ENCODE data around the gene CTTN.

CTTN gene

DNA sequence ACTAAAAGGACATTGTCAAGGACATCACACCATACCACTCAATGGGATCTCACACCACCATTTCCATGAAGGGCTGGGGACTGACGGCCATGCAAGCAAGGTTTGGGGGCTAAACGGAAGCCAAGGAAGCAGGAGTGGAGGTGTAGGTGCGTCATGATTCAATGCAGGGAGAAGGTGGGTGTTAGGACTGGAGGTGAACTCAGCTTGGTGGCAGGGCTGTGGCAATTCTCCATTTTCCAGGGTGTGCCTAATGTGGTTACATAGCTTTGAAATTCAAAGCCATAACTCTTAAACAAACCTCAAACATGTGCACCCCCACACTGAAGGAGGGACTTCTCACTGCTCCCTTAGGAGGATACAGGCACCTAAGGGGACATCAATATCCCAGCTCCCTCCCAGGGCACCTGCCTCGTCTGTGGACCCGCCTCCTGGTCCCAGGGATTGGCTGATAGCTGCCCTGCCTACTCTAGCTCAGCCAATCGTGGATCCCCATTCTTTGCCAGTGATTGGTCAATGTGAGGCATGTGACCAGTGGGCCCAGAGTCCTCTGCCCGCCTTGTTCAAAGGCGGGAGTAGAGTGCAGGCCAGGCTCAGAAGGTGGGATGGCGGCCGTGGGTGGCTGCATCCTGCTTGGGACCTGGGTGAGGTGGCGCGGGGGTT lies 64.6 kb downstream of the CTTN start:
- no peak overlapping the region for H3K4me3 Mint-ChIP-seq
- H3K36me3 Mint-ChIP-seq = no peaks in the 10 kb centered on the region
- peaks cover 4% of the 10 kb centered on the region for H3K4me1 Mint-ChIP-seq
- peaks cover 20% of the 10 kb centered on the region for H3K27me3 Mint-ChIP-seq
- H3K27ac Mint-ChIP-seq = no peak overlapping the region
- no peaks in the 10 kb centered on the region for H3K9me3 Mint-ChIP-seq

DNA sequence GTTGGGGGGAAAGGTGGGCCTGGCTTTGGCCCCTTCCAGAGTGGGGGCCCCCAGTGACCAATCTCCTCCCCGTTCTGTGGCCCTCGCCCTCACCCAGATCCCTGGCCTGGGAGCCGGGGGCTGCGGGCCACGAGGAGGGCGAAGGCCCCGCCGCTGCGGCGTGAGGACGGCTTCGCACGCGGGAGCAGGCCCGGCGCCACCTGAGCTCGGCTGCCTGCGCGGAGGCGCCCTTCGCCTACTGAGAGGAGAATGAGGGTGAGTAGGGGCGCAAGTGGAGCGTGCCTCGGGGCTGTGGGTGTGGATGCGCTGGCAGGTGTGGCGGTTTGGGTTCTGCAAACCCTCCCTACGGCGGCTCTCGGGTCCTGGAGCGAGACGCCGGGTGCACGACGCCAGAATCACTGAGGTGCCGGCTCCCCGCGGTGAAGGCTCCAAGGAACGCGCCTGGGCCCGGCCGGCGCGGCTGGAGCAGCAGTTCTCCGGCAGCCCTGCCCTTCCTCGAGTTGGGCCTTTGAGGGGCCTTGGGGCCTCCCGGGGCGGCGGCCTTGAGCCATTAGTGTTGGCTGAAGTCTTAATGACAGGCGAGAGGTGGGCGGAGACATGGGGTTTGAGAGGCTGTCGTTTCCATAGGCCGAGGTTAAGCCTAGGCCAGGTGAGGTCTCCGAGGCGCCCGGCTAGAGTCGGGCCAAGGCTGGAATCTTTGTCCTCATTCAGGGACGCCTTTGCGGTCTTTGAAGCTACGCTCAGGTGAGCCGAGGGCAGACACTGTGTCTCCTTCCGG lies 65.3 kb downstream of the CTTN start:
- Mint-ChIP-seq H3K36me3 (no peaks in the 10 kb centered on the region), H3K4me1 (peaks cover 4% of the 10 kb centered on the region), H3K27me3 (peaks cover 18% of the 10 kb centered on the region), H3K4me3 (no peak overlapping the region), H3K27ac (no peak overlapping the region), H3K9me3 (no peaks in the 10 kb centered on the region)

- Mint-ChIP-seq H3K27ac (no peak overlapping the region), H3K36me3 (no peaks in the 10 kb centered on the region), H3K9me3 (no peaks in the 10 kb centered on the region), H3K4me3 (no peak overlapping the region), H3K4me1 (peaks cover 4% of the 10 kb centered on the region), H3K27me3 (peaks cover 15% of the 10 kb centered on the region)
Observed at GRCh38 chr11:70464509-70465361, 66.4 kb downstream of the CTTN start.

- Mint-ChIP-seq H3K27me3 (peaks cover 12% of the 10 kb centered on the region), H3K9me3 (no peaks in the 10 kb centered on the region), H3K36me3 (no peaks in the 10 kb centered on the region), H3K4me1 (peaks cover 9% of the 10 kb centered on the region), H3K4me3 (no peak overlapping the region), H3K27ac (no peak overlapping the region)
Observed at GRCh38 chr11:70466154-70466553, 67.8 kb downstream of the CTTN start.

- no peaks in the 10 kb centered on the region for H3K36me3 Mint-ChIP-seq
- no peak overlapping the region for H3K4me3 Mint-ChIP-seq
- no peaks in the 10 kb centered on the region for H3K9me3 Mint-ChIP-seq
- H3K27ac Mint-ChIP-seq = no peak overlapping the region
- H3K4me1 Mint-ChIP-seq = peaks cover 9% of the 10 kb centered on the region
- peaks cover 10% of the 10 kb centered on the region for H3K27me3 Mint-ChIP-seq
Observed at GRCh38 chr11:70466596-70466995, 68.3 kb downstream of the CTTN start.

- Mint-ChIP-seq H3K4me3 (no peak overlapping the region), H3K4me1 (peaks cover 9% of the 10 kb centered on the region), H3K36me3 (no peaks in the 10 kb centered on the region), H3K9me3 (no peaks in the 10 kb centered on the region), H3K27me3 (peaks cover 10% of the 10 kb centered on the region), H3K27ac (no peak overlapping the region)
Observed at GRCh38 chr11:70467201-70468085, 69.1 kb downstream of the CTTN start.

DNA sequence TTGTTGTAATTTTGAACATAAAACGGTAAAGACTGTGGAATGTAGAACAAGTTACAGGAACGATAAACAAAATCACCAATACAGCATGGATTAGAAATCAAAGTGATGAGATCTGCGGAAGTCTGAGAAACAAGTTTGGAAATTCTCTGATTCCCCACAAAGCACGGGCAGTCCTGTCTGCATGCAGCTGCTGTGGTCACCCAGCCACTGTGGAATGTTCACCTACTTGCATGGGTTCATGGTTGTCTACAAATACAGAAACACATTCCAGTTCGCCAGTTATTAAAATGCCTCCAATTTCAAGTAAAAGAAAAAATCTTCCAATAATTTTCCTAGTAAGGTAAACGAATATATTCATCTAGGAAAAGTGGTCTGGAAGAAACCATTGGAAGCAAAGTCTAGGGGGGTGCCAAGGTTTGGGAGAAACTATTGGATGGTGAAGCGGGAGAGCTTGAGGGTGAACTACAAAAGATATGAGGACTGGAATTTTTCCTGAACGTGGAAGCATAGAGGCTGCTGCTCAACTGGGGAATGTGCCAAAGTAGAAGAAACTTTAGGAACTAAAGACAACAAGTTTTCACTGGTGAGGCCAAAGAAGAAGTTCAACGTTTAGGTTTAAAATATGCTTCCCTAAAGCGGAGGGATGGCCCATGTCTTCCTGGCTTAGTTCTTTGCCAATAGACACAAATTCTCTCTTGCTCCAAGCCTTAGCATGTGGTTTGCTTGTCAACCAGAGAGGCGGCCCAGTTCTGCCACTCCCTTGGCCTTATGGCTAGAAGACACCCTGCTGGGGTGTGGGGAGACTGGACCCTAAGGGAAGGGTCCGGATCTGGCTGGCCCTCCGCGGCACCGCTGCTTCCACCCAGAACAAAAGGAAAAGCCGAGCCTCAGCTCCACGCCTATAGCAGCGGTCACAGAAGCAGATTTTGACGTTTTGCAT lies 70.2 kb downstream of the CTTN start:
- Mint-ChIP-seq H3K4me1 (peaks cover 9% of the 10 kb centered on the region), H3K27me3 (peaks cover 10% of the 10 kb centered on the region), H3K27ac (no peak overlapping the region), H3K4me3 (no peak overlapping the region), H3K9me3 (no peaks in the 10 kb centered on the region), H3K36me3 (no peaks in the 10 kb centered on the region)

DNA sequence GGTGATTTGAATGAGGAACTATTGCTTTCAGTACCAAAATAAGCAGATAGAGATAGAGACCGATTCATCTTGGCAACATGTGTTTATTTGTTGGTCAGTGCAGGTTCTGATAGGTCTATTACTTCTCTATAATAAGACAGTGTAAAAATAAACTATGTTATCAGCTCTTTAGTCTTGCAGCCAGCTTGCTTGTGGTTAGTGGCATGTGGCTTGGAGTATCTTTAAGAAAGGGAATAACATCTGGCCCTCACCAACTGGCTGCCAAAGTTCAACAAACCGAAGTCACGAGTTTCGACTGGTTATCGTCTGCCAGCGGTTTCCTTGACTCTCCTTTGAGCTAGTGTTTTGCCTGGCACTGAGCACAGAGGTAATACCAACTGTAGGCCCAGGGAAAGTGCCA lies 71.8 kb downstream of the CTTN start:
- Mint-ChIP-seq H3K36me3 (no peaks in the 10 kb centered on the region), H3K4me1 (peaks cover 9% of the 10 kb centered on the region), H3K4me3 (no peak overlapping the region), H3K9me3 (no peaks in the 10 kb centered on the region), H3K27ac (no peak overlapping the region), H3K27me3 (peaks cover 6% of the 10 kb centered on the region)

- Mint-ChIP-seq H3K9me3 (no peaks in the 10 kb centered on the region), H3K27me3 (no peaks in the 10 kb centered on the region), H3K27ac (no peak overlapping the region), H3K4me1 (peaks cover 5% of the 10 kb centered on the region), H3K4me3 (no peak overlapping the region), H3K36me3 (no peaks in the 10 kb centered on the region)
Observed at GRCh38 chr11:70471254-70471653, 72.9 kb downstream of the CTTN start.

GRCh38 chr11:70472240-70472639 lies 73.9 kb downstream of the CTTN start:
- Mint-ChIP-seq H3K9me3 (no peaks in the 10 kb centered on the region), H3K4me1 (peaks cover 5% of the 10 kb centered on the region), H3K27me3 (no peaks in the 10 kb centered on the region), H3K4me3 (no peak overlapping the region), H3K27ac (no peak overlapping the region), H3K36me3 (no peaks in the 10 kb centered on the region)

DNA sequence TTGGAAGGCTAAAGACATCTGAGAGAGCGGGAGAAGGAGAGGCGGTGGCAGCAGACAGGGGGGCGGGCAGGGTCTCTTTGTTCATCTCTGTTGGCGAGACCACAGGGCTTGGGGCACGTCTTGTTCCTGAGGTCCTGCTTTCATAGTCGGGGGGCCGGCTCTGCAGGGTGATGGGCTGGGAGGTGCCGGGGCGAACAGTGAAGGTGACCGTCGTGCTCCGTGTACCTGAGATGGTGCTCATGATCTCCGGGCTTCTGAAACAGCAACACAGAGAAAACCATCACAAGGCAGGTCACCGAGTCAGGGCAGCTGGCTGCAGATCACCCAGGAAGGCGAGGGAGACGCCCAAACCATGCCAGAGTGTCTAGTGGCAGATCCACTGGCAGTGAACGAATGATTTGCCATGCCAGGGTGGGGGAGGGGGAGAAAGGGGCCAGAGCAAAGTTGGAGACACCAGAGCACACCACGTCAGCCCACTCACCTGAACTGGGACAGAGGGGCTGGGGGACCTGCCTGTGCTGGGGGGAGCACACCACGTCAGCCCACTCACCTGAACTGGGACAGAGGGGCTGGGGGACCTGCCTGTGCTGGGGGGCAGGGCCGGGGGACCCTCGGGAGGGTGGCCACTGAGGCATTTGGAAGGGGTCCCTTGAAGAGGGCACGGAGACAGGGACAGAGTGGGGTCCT lies 75.0 kb downstream of the CTTN start:
- peaks cover 5% of the 10 kb centered on the region for H3K4me1 Mint-ChIP-seq
- no peak overlapping the region for H3K27ac Mint-ChIP-seq
- H3K9me3 Mint-ChIP-seq = no peaks in the 10 kb centered on the region
- H3K4me3 Mint-ChIP-seq = no peak overlapping the region
- H3K36me3 Mint-ChIP-seq = no peaks in the 10 kb centered on the region
- H3K27me3 Mint-ChIP-seq = no peaks in the 10 kb centered on the region

DNA sequence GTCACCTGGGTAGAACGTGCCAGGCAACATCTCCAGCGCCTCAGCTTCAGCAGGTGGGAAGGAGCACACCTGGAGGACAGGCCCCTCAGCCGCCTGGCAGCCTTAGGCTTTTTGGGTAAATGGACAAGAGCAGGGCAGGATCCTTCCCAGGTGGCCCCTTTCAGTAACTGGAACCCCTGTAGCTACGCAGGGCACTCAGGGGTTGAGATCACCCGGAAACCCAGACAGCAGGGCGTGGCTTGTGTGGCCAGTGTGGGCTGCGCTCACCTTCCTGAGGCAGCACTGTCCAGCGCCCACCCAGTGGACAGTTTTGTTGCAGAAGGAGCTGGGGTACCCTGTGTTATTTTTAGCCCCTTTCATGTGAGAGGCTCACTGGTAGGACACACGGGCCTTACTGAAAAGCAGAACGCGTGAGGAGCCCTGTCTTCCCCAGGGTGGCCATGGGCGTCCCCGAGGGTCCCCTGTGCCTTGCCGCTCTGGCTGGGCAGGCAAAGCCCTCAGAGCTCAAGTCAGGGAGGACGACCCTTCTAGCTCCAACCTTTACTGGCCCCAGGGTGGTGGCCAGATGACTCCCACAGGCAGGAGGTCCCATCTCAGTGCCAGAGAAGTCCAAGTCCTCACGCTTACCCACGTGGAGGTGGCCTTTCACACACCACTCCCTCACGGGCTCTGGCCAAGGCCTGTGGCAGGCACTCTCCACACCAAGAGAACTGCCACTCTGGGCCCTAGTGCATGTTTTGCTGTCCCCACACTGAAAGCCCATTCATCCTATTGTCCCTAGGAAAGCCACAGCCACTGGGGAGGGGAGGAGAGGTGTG lies 75.8 kb downstream of the CTTN start:
- Mint-ChIP-seq H3K4me1 (peaks cover 5% of the 10 kb centered on the region), H3K27ac (no peak overlapping the region), H3K4me3 (no peak overlapping the region), H3K9me3 (no peaks in the 10 kb centered on the region), H3K27me3 (no peaks in the 10 kb centered on the region), H3K36me3 (no peaks in the 10 kb centered on the region)

- Mint-ChIP-seq H3K27ac (no peak overlapping the region), H3K36me3 (no peaks in the 10 kb centered on the region), H3K4me1 (peaks cover 5% of the 10 kb centered on the region), H3K9me3 (no peaks in the 10 kb centered on the region), H3K4me3 (no peak overlapping the region), H3K27me3 (no peaks in the 10 kb centered on the region)
Observed at GRCh38 chr11:70474710-70475109, 76.4 kb downstream of the CTTN start.

Measured in activated naive CD4-positive, alpha-beta T cell treated with anti-CD3 and anti-CD28 coated beads, Interleukin-2, amount 50 U/mL, for 24 hours (primary cell).